K562 (cell line): Measurements from ENCODE around the gene EAF1. TPM values are rescaled to one million over a fixed set of nuclear protein-coding genes. Genes with fewer than 3 reads are reported as not detected.

Experiments used
- ATAC-seq: fragments of 200-7000 bp; cut with Tn5 transposase; 3 replicates; pipeline ENCODE4 v1.9.1; 2020; ENCODE audit warnings: moderate library complexity
- BruUV-seq: library from RNA; stranded (reverse); fragments of 400-500 nt; replicated peaks from 2 replicates; lab custom pipeline; 2021; lab: Mats Ljungman, UMichigan
- CTCF ChIA-PET: fragments of 300-600 bp; formaldehyde crosslinking; extraction: SDS; loops from one replicate; lab custom pipeline; 2021; ENCODE audit warnings: low intra/inter-chr PET ratio; lab: Yijun Ruan, JAX
- POLR2A ChIA-PET: fragments of 300-600, 350-650 bp; sonication (Branson Sonifier 250); formaldehyde crosslinking; extraction: SDS; loops from one replicate; lab custom pipeline; 2021; ENCODE audit warnings: antibody characterized with exemption, inconsistent platforms; lab: Yijun Ruan, JAX
- DNase-seq, 4 experiments: peaks; one replicate each; pipeline versions ENCODE4 v3.0.0 to v3.0.0-alpha.2; 2011 to 2018; ENCODE audit warnings: low spot score in 3 of 4, mixed read lengths in 3 of 4; ENCODE audit errors: extremely low read depth in 1 of 4
- FAIRE-seq: peaks from 2 replicates; lab custom pipeline; 2011; peaks lifted over from hg19 to GRCh38; lab: Jason Lieb, UNC
- H2AFZ ChIP-seq: 2 replicates; pipeline ENCODE4 v1.6.0; 2011; ENCODE audit warnings: low read depth, low read length, control low read depth, inconsistent platforms
- H3K27ac ChIP-seq: fragments of 200-600 bp; 3 replicates; pipeline ENCODE4 v1.8.0; 2011; ENCODE audit warnings: low read depth, mild to moderate bottlenecking, control low read depth, inconsistent platforms, low read length, moderate library complexity, mixed read lengths; ENCODE audit errors: extremely low read depth
- H3K27me3 ChIP-seq, 2 experiments: fragments of 300-600 bp in 1 of 2; 2 replicates in 1 of 2; 3 replicates in 1 of 2; pipeline versions ENCODE4 v1.6.0 to v1.8.0; 2011; ENCODE audit warnings: inconsistent platforms in 2 of 2, low read length in 2 of 2, mild to moderate bottlenecking in 1 of 2, mixed read lengths in 1 of 2, moderate library complexity in 1 of 2; ENCODE audit not compliant: control insufficient read depth in 2 of 2, insufficient read depth in 2 of 2
- H3K36me3 ChIP-seq: fragments of 300-600 bp; 3 replicates; pipeline ENCODE4 v1.8.0; 2011; ENCODE audit warnings: mild to moderate bottlenecking, low read length, inconsistent platforms; ENCODE audit not compliant: control insufficient read depth, insufficient read depth
- H3K4me1 ChIP-seq, 2 experiments: fragments of 200-600 bp in 1 of 2; replicated peaks in 1 of 2; 2 replicates in 1 of 2; 3 replicates in 1 of 2; pipeline versions ENCODE4 v1.5.1 to v1.8.0; 2011; ENCODE audit warnings: inconsistent platforms in 2 of 2, low read length in 2 of 2, mild to moderate bottlenecking in 1 of 2, mixed read lengths in 1 of 2, moderate library complexity in 1 of 2; ENCODE audit not compliant: control insufficient read depth in 2 of 2, insufficient read depth in 2 of 2
- H3K4me2 ChIP-seq: 2 replicates; pipeline ENCODE4 v1.6.1; 2011; ENCODE audit warnings: low read length, control low read depth, inconsistent platforms, mixed read lengths; ENCODE audit not compliant: insufficient read depth
- H3K4me3 ChIP-seq: fragments of 200-600 bp; sonication (generic), shearing (Covaris generic); 2 replicates; pipeline ENCODE4 v1.5.1; 2016; ENCODE audit warnings: control low read depth, inconsistent platforms
- H3K79me2 ChIP-seq: fragments of 200-600 bp; 3 replicates; pipeline ENCODE4 v1.8.0; 2011; ENCODE audit warnings: low read length, inconsistent platforms; ENCODE audit not compliant: control insufficient read depth, insufficient read depth
- H3K9ac ChIP-seq, 2 experiments: 2 replicates each; pipeline versions ENCODE4 v1.6.0 to v1.6.1; 2011; ENCODE audit warnings: low read depth in 2 of 2, low read length in 2 of 2, control low read depth in 1 of 2, inconsistent platforms in 1 of 2, mild to moderate bottlenecking in 1 of 2, mixed read lengths in 1 of 2; ENCODE audit not compliant: insufficient read depth in 1 of 2
- H3K9me1 ChIP-seq: one replicate; pipeline ENCODE4 v1.6.0; 2011; ENCODE audit warnings: inconsistent platforms, mild to moderate bottlenecking, low read length, moderate library complexity; ENCODE audit not compliant: control insufficient read depth, insufficient read depth
- H3K9me3 ChIP-seq: replicated peaks from 2 replicates; pipeline ENCODE4 v1.5.1; 2011; ENCODE audit warnings: low read depth, low read length, inconsistent platforms; ENCODE audit not compliant: control insufficient read depth, insufficient read depth
- H4K20me1 ChIP-seq: replicated peaks from 2 replicates; pipeline ENCODE4 v1.6.1; 2011; ENCODE audit warnings: low read length, inconsistent platforms, mixed read lengths; ENCODE audit not compliant: control insufficient read depth, insufficient read depth
- CBX8 ChIP-seq: fragments of 200-600 bp; sonication (generic); IDR thresholded peaks from 2 replicates; pipeline ENCODE4 v1.6.1; 2012; ENCODE audit warnings: borderline replicate concordance, mixed run types, low read depth, mild to moderate bottlenecking, moderate library complexity, mixed read lengths, low read length, control low read depth, inconsistent platforms; ENCODE audit not compliant: poor library complexity, severe bottlenecking; ENCODE audit errors: extremely low read depth
- DPF2 ChIP-seq: fragments of 450-650 bp; IDR thresholded peaks from 2 replicates; pipeline ENCODE4 v1.6.1; 2016
- ELF2 ChIP-seq: fragments of 250-450 bp; sonication (Bioruptor Pico); IDR thresholded peaks from 2 replicates; pipeline ENCODE4 v1.5.0; 2021; ENCODE audit warnings: mild to moderate bottlenecking
- U2AF1 ChIP-seq: fragments of 200-400 bp; formaldehyde crosslinking; optimal IDR thresholded peaks from 2 replicates; pipeline ENCODE3; 2017; ENCODE audit warnings: mild to moderate bottlenecking, low read depth, low read length, moderate library complexity
- ZBTB7A ChIP-seq: IDR thresholded peaks from 2 replicates; pipeline ENCODE4 v1.6.1; 2011; ENCODE audit warnings: low read depth, mild to moderate bottlenecking, low read length, moderate library complexity, borderline replicate concordance; ENCODE audit not compliant: control insufficient read depth
- ZFX ChIP-seq: sonication (generic); formaldehyde crosslinking; IDR thresholded peaks from 2 replicates; pipeline ENCODE4 v1.8.0; 2022; ENCODE audit warnings: mild to moderate bottlenecking, missing genetic modification reagents, moderate library complexity
- ZNF589 ChIP-seq: fragments of 200-800 bp; sonication (Bioruptor generic); IDR thresholded peaks from 2 replicates; pipeline ENCODE4 v1.6.1; 2016; ENCODE audit warnings: low read depth, missing genetic modification characterization, missing compliant biosample characterization
- WGBS: fragments of 100-300 bp; shearing (Covaris generic); methylation state at CpG from one replicate; pipeline ENCODE4 v1.1.6; 2016; ENCODE audit warnings: low coverage, mixed read lengths; ENCODE audit not compliant: insufficient coverage; ENCODE audit errors: missing lambda C conversion rate; 5-methylcytosine and 5-hydroxymethylcytosine counted together
- in situ Hi-C: fragments of 300-500 bp; cut with MboI; formaldehyde crosslinking; loops from 4 replicates; pipeline ENCODE4 v1.15.0; 2018; ENCODE audit warnings: inconsistent platforms, mixed read lengths
- intact Hi-C: fragments of 100-400 bp; cut with micrococcal nuclease; formaldehyde crosslinking; loops from 2 replicates; pipeline ENCODE4 v1.14.2; 2022
- polyA plus RNA-seq, 8 experiments: library from polyadenylated mRNA; depleted of rRNA in 4 of 8; stranded (reverse) in 5 of 8; unstranded in 3 of 8; fragments of >200 nt; fragmentation: Nextera tagmentation in 2 of 8; fragmentation: Illumina TruSeq in 1 of 8; extraction: Ambion mirVana in 2 of 8; extraction: Trizol in 1 of 8; gene quantifications; 2 replicates each; pipeline versions ENCODE4 v1.2.1 to v1.2.3, GENCODE V29; 2011 to 2014; ENCODE audit warnings: inconsistent platforms in 1 of 8, missing spikeins in 1 of 8
- total RNA-seq, 7 experiments: library from RNA; depleted of rRNA in 6 of 7; stranded (reverse); fragments of >200 nt in 6 of 7; fragmentation: Illumina TruSeq in 2 of 7; extraction: Trizol in 2 of 7; gene quantifications; 2 replicates each; pipeline versions ENCODE4 v1.2.1 to v1.2.3, GENCODE V29; 2011 to 2021; ENCODE audit warnings: low replicate concordance in 1 of 7
- TF ChIP-seq, protein P1 (sequence below), 2 experiments: fragments of 250-450 bp in 1 of 2; fragments of 450-650 bp in 1 of 2; sonication (Bioruptor Pico) in 1 of 2; IDR thresholded peaks; 2 replicates each; pipeline versions ENCODE4 v1.6.1 to v1.8.0; 2016 to 2021; ENCODE audit warnings: mild to moderate bottlenecking in 2 of 2, moderate library complexity in 2 of 2, missing compliant biosample characterization in 1 of 2, missing genetic modification characterization in 1 of 2
- TF ChIP-seq, protein P2 (sequence below): fragments of 450-650 bp; formaldehyde crosslinking; IDR thresholded peaks from 2 replicates; pipeline ENCODE4 v1.4.0; 2020; ENCODE audit warnings: mild to moderate bottlenecking
- TF ChIP-seq, protein P3 (sequence below), 2 experiments: IDR thresholded peaks in 1 of 2; conservative IDR thresholded peaks in 1 of 2; 2 replicates each; pipeline ENCODE4 v1.6.1; 2016; ENCODE audit warnings: low read depth in 2 of 2, mild to moderate bottlenecking in 1 of 2, missing compliant biosample characterization in 1 of 2, missing genetic modification characterization in 1 of 2, moderate library complexity in 1 of 2
- TF ChIP-seq, protein P4 (sequence below): fragments of 450-650 bp; IDR thresholded peaks from 2 replicates; pipeline ENCODE4 v1.6.1; 2017; ENCODE audit warnings: antibody characterized with exemption, mild to moderate bottlenecking

Gene EAF1
- total and polyA plus RNA-seq, 9 of the 15 experiments (the other 6 are each of a cell fraction or from before 2014, with no cell fraction given): 7.0 to 26.8 (median 20.4) TPM

DNA sequence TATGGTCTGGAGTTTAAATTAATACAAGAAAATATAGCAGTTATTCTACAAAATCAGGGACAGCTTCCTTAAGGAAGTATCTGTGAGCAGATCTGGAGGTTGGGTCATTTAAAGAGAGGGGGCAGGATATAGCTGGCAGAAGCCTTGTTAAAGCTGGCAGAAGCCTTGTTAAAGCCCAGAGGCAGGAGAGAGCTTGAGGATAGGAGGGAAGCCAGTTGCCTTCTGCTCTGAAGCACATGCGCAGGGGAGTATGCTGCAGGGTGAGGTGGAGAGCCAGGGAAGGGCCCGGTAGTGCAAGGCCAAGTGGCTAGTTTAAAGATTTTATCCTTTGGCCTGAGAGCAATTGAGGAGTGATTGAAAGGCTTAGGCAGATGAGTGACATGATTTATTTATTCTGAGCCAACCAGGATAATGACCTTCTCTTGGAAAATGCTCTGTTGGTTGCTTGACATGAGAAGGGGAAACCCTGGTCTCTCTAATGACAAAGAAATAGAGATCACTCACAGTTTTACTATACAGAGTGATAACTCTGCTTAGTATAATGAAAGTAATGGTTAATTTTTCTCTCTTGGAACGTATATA is 3.9 kb downstream of the EAF1 start:
- Histone ChIP-seq H3K4me1 (peaks cover 3 to 9% of the 10 kb centered on the region in 2 experiments; a peak in 4 of 5 replicates), H2AFZ (no peak overlapping the region), H4K20me1 (no peaks in the 10 kb centered on the region), H3K9ac (0 out of 4 replicates have a peak overlapping the region, but pooled peaks of 1 of the 2 experiments have one; percentile 16), H3K4me2 (no peak overlapping the region), H3K27ac (no peak overlapping the region), H3K9me3 (peaks cover 3% of the 10 kb centered on the region), H3K4me3 (no peak overlapping the region), H3K79me2 (peaks cover 42% of the 10 kb centered on the region), H3K36me3 (peaks cover 61% of the 10 kb centered on the region), H3K27me3 (no peaks in the 10 kb centered on the region), H3K9me1 (no peaks in the 10 kb centered on the region)
- no peak for DNase-seq
- ChIA-PET POLR2A (interaction anchor here (0.6 to 1.1 kb wide), 2 partner anchors 89 to 101 kb away, joined by 3 read pairs; no protein-coding TSS in a partner anchor), CTCF (no interaction called here)
- in situ Hi-C loops (no loop called here), intact Hi-C loops (no loop called here)
- no peak for ATAC-seq
- no peak for FAIRE-seq
- no TSS peak for BruUV-seq
- 66% methylated on average over 3 of the region's 3 CpGs for WGBS
- TF ChIP-seq U2AF1 (no peak), DPF2 (no peak), ZBTB7A (no peak), ELF2 (CRISPR knock-in tag) (no peak), ZFX (CRISPR knock-in tag) (no peak), ZNF589 (CRISPR knock-in tag) (peak; percentile 59; the same call in 1 of the 2 replicates), CBX8 (no peak)
- TF ChIP-seq, protein P1, sequence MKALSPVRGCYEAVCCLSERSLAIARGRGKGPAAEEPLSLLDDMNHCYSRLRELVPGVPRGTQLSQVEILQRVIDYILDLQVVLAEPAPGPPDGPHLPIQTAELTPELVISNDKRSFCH (CRISPR knock-in tag; IDR thresholded peaks at IDR 0.05): no peak
- TF ChIP-seq, protein P1 (tag; IDR thresholded peaks at IDR 0.05): no peak
- TF ChIP-seq, protein P2, sequence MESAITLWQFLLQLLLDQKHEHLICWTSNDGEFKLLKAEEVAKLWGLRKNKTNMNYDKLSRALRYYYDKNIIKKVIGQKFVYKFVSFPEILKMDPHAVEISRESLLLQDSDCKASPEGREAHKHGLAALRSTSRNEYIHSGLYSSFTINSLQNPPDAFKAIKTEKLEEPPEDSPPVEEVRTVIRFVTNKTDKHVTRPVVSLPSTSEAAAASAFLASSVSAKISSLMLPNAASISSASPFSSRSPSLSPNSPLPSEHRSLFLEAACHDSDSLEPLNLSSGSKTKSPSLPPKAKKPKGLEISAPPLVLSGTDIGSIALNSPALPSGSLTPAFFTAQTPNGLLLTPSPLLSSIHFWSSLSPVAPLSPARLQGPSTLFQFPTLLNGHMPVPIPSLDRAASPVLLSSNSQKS (CRISPR knock-in tag): no peak
- TF ChIP-seq, protein P3, sequence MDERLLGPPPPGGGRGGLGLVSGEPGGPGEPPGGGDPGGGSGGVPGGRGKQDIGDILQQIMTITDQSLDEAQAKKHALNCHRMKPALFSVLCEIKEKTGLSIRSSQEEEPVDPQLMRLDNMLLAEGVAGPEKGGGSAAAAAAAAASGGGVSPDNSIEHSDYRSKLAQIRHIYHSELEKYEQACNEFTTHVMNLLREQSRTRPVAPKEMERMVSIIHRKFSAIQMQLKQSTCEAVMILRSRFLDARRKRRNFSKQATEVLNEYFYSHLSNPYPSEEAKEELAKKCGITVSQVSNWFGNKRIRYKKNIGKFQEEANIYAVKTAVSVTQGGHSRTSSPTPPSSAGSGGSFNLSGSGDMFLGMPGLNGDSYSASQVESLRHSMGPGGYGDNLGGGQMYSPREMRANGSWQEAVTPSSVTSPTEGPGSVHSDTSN (CRISPR knock-in tag; IDR thresholded peaks at IDR 0.05; ENCODE audit: low read depth): no peak
- TF ChIP-seq, protein P3 (tag; conservative IDR thresholded peaks at IDR 0.05; ENCODE audit: low read depth): peak; percentile 66
- TF ChIP-seq, protein P4, sequence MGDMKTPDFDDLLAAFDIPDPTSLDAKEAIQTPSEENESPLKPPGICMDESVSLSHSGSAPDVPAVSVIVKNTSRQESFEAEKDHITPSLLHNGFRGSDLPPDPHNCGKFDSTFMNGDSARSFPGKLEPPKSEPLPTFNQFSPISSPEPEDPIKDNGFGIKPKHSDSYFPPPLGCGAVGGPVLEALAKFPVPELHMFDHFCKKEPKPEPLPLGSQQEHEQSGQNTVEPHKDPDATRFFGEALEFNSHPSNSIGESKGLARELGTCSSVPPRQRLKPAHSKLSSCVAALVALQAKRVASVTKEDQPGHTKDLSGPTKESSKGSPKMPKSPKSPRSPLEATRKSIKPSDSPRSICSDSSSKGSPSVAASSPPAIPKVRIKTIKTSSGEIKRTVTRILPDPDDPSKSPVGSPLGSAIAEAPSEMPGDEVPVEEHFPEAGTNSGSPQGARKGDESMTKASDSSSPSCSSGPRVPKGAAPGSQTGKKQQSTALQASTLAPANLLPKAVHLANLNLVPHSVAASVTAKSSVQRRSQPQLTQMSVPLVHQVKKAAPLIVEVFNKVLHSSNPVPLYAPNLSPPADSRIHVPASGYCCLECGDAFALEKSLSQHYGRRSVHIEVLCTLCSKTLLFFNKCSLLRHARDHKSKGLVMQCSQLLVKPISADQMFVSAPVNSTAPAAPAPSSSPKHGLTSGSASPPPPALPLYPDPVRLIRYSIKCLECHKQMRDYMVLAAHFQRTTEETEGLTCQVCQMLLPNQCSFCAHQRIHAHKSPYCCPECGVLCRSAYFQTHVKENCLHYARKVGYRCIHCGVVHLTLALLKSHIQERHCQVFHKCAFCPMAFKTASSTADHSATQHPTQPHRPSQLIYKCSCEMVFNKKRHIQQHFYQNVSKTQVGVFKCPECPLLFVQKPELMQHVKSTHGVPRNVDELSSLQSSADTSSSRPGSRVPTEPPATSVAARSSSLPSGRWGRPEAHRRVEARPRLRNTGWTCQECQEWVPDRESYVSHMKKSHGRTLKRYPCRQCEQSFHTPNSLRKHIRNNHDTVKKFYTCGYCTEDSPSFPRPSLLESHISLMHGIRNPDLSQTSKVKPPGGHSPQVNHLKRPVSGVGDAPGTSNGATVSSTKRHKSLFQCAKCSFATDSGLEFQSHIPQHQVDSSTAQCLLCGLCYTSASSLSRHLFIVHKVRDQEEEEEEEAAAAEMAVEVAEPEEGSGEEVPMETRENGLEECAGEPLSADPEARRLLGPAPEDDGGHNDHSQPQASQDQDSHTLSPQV: no peak
